Left renal cortex interstitium (tissue), 4 donors: ENCODE measurements around the gene B3GLCT. TPM values are rescaled to one million over a fixed set of nuclear protein-coding genes. Genes with fewer than 3 reads are reported as not detected.

Experiments
- DNase-seq, 4 donors: peaks; one replicate each; pipeline ENCODE4 v3.0.0-alpha.2; 2013; ENCODE audit warnings: low read depth in 4 of 4, low spot score in 2 of 4, missing footprints in 1 of 4
- polyA plus RNA-seq, 4 donors: library from polyadenylated mRNA; unstranded; fragments of 120-200 nt; gene quantifications; one replicate each; pipeline ENCODE4 v1.2.1, GENCODE V29; 2013; ENCODE audit not compliant: insufficient read length in 4 of 4

The B3GLCT gene
- polyA plus RNA-seq, 4 donors: 17.2 to 25.0 (median 19.5) TPM

DNA sequence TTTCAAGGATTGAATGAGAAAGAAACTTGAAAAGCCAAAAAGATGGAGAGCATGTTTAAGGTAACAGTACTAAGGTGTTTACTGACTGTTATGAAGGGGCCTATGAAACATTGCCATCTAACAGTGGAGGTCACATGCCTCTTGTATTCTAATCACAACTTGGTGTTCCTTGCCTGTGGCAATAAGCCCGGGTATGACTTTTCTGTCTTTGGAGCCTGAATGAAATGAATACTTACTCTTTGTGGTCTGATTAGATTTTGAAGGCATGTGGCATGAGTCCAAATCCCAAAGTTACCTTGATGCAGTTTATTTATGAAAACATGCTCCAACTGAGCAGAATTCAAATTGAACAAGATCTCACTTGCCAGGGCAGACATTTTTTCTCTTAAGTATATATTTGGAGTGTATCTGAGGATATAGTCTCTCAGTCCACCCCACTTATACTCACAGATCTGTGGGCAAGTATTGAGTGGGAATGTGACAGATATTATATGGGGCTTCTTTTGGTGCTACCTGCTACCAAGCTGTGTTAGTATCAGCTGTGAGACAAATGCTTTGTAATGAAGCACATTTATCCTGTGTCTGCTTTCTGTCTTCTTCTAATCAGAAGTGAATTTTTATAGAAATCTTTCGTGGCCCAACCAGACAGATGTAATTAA is 67.5 kb downstream of the B3GLCT start:
- DNase-seq: no peak

- DNase-seq: no peak
Observed at GRCh38 chr13:31274390-31274789, 74.6 kb downstream of the B3GLCT start.

DNA sequence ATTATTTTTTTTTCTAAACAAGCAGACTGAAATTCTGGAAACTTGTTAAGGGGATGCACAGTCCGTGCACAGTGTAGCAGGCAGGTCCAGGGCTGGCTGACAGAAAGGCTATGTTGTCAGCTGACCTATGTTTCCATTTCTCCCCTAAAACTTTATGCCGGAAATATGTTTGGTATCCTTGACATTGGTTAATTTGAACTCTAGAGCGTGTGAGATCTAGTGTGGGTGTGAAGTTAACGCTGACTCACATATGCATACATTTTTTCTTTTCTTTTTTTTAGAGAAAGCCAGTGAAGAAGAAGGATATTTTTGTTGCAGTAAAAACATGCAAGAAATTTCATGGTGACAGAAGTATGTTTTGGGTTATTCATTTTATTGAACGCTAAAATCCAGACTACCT is 76.6 kb downstream of the B3GLCT start:
- DNase-seq: no peak

DNA sequence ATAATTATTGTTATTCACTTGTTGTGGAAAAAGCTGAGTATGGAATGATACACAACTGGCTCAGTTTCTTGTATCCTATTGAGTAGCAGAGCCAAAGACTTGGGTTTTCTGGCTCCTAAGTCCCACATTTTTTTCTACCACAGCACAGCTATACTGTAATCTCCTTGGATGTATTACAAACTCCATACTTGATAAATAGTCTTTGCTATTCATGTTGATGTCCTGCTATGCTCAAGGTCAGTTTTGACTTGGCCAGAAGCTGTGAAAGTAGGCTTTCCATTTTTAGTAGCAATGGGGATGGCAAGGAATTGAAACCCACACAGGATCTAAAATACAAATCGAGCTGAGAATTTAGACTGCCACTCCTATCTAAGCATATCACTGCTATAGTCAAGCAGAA is 79.1 kb downstream of the B3GLCT start:
- no peak for DNase-seq

- DNase-seq: no peak
Observed at GRCh38 chr13:31282741-31283455, 83.1 kb downstream of the B3GLCT start.

- no peak for DNase-seq
Observed at GRCh38 chr13:31286930-31287329, 87.2 kb downstream of the B3GLCT start.

- no peak for DNase-seq
Observed at GRCh38 chr13:31301119-31301518, 101.3 kb downstream of the B3GLCT start.

- DNase-seq: no peak
Observed at GRCh38 chr13:31310356-31310755, 110.6 kb downstream of the B3GLCT start.

- no peak for DNase-seq
Observed at GRCh38 chr13:31310786-31311185, 111.0 kb downstream of the B3GLCT start.

DNA sequence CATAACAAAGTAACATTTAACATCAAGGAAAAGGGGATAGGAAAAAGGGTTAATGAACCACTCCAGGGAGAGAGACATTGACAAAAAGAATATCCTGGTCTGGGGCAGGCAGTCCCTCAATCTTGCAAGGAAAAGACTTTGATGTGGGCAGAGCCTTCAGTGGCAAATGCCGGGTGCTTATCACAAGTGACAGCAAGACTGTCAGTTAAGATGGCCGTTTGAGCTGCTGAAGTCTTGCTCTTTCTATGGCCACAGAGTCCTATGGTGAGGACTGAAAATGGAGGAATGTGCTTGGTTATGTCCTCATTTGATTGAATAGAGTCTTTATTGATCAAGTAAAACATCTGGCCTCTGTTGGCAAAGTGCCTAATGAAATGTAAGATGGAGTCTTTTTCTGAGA is 112.1 kb downstream of the B3GLCT start:
- no peak for DNase-seq

GRCh38 chr13:31314961-31315360 is 115.2 kb downstream of the B3GLCT start:
- DNase-seq: no peak

DNA sequence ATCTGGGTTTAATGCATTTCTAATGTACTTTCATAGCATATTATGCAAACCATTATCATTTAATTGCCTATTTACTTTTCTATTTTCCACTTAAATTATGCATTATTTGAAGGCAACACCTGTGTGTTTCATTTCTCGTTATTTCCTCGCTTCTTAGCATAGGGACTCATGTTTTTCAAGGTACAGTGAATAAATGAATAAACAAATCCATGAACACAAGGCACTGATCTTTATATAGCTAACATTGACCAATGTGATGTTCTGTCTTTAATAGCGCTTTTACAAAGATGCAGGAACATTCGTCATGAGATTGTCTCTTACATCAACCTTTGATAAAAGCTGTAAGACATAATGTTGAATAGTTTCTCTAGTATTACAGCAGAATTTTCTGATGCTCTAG is 121.2 kb downstream of the B3GLCT start:
- no peak for DNase-seq

GRCh38 chr13:31321457-31321856 is 121.7 kb downstream of the B3GLCT start:
- DNase-seq: no peak

GRCh38 chr13:31322026-31322425 is 122.3 kb downstream of the B3GLCT start:
- no peak for DNase-seq

GRCh38 chr13:31322702-31323405 is 123.1 kb downstream of the B3GLCT start:
- DNase-seq: no peak

- DNase-seq: no peak
Observed at GRCh38 chr13:31327182-31327860, 127.5 kb downstream of the B3GLCT start.

- DNase-seq: peak in 3 of 4 donors; percentile 30 to 50 (median 43)
Observed at GRCh38 chr13:31328549-31329235, 128.9 kb downstream of the B3GLCT start.

DNA sequence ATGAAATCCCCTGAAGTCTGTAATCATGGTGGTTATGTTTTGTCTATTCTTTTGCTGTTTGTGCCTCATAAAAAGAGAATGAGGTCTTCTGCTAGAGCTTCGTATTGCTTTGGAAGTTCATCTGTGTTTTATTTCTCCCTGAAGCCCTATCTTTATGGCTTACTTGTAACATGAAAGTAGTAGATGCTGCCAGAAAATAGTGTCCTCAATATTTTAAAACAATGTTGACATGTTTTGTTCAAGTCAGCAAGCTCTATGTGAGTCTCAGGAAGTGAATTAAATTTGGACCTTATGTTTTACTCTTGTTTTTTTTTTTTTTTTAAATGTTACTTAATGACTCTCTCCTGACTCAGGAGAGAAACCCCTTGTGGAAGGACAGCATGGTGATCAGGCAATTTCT is 130.5 kb downstream of the B3GLCT start:
- no peak for DNase-seq

DNA sequence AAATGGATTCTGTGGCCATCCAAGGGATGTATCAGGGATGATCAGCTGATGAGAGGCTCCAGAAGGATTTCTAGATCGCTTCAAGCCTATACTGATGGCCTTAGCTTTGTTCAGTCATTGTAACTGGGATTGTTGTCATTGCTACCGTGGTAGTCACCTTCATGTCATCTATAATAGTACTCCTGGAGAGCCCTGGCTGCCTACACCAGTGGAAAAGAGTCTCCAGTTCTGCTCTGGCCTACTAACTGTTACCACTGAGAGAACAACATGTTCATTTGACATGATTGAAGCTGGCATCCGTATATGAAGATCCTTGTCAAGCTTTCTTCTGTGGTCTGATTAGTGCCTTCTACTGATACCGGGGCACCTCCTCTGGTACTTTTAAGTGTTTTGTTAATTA is 131.3 kb downstream of the B3GLCT start:
- no peak for DNase-seq

DNA sequence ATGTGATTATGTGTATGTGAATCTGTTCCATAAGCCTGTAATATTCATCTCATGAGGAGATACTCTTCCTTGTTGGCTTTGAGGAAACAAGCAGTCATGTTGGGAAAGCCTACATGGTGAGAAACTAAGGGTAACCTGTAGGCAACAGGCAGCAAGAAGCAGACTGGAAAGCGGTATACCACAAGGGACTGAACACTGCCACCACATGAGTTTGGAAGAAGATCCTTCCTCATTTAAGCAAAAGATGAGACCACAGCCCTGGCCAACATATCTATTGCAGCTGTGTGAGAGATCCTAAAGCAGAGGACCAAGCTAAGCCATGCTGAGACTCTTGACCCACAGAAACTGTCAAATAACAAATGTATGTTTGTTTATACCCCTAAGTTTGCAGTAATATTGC is 134.8 kb downstream of the B3GLCT start:
- no peak for DNase-seq
